Activated T-cell treated with anti-CD3 and anti-CD28 coated beads for 48 hours (primary cell): ENCODE measurements around the gene BAZ2B.
"Not testable (repeated sequence)": the region's sequence is repeated elsewhere in the genome, so short reads cannot be mapped to it uniquely, and the experiment has no call there.

Source experiments
- DNase-seq: peaks from one replicate; pipeline ENCODE4 v3.0.0-alpha.2; 2020; ENCODE audit warnings: low read depth

The BAZ2B gene

GRCh38 chr2:159410276-159410675, 206.1 kb downstream of the BAZ2B start:
- DNase-seq: no peak

- no peak for DNase-seq
Observed at GRCh38 chr2:159409116-159409800, 207.1 kb downstream of the BAZ2B start.

- DNase-seq: no peak
Observed at GRCh38 chr2:159402790-159403189, 213.6 kb downstream of the BAZ2B start.

GRCh38 chr2:159402160-159402559, 214.2 kb downstream of the BAZ2B start:
- not testable (repeated sequence) for DNase-seq

GRCh38 chr2:159399716-159400415, 216.5 kb downstream of the BAZ2B start:
- no peak for DNase-seq

- DNase-seq: no peak
Observed at GRCh38 chr2:159396799-159397198, 219.5 kb downstream of the BAZ2B start.

GRCh38 chr2:159382447-159383028, 233.8 kb downstream of the BAZ2B start:
- no peak for DNase-seq

GRCh38 chr2:159381574-159381973, 234.8 kb downstream of the BAZ2B start:
- DNase-seq: no peak

- DNase-seq: no peak
Observed at GRCh38 chr2:159380685-159381239, 235.6 kb downstream of the BAZ2B start.

- no peak for DNase-seq
Observed at GRCh38 chr2:159379181-159379580, 237.2 kb downstream of the BAZ2B start.

GRCh38 chr2:159375241-159375640, 241.1 kb downstream of the BAZ2B start:
- DNase-seq: no peak

GRCh38 chr2:159371506-159371905, 244.8 kb downstream of the BAZ2B start:
- DNase-seq: no peak

- no peak for DNase-seq
Observed at GRCh38 chr2:159366538-159366937, 249.8 kb downstream of the BAZ2B start.

- no peak for DNase-seq
Observed at GRCh38 chr2:159362816-159363251, 253.5 kb downstream of the BAZ2B start.

GRCh38 chr2:159362094-159362493, 254.3 kb downstream of the BAZ2B start:
- no peak for DNase-seq

GRCh38 chr2:159361603-159362002, 254.7 kb downstream of the BAZ2B start:
- not testable (repeated sequence) for DNase-seq

- DNase-seq: no peak
Observed at GRCh38 chr2:159356053-159356554, 260.2 kb downstream of the BAZ2B start.

GRCh38 chr2:159351977-159352376, 264.4 kb downstream of the BAZ2B start:
- no peak for DNase-seq

- no peak for DNase-seq
Observed at GRCh38 chr2:159349674-159350299, 266.6 kb downstream of the BAZ2B start.

GRCh38 chr2:159326569-159327255, 289.6 kb downstream of the BAZ2B start:
- DNase-seq: no peak

- no peak for DNase-seq
Observed at GRCh38 chr2:159322419-159322818, 293.9 kb downstream of the BAZ2B start.
